HG03571 (cell line): ENCODE data around the gene MPPED1.

Source experiments
- ATAC-seq: cut with Tn5 transposase; IDR thresholded peaks from one replicate; pipeline ENCODE4 v1.9.1; 2021; ENCODE audit not compliant: unreplicated experiment

Gene MPPED1

GRCh38 chr22:43474161-43475101 is 62.6 kb downstream of the MPPED1 start:
- ATAC-seq: no peak

- no peak for ATAC-seq
These were observed 63.8 kb downstream of the MPPED1 start for GRCh38 chr22:43475549-43476076.

- ATAC-seq: no peak
These were observed 64.5 kb downstream of the MPPED1 start for GRCh38 chr22:43476341-43476740.

GRCh38 chr22:43476751-43477725 is 65.2 kb downstream of the MPPED1 start:
- ATAC-seq: no peak

GRCh38 chr22:43477966-43478365 is 66.2 kb downstream of the MPPED1 start:
- no peak for ATAC-seq

- no peak for ATAC-seq
These were observed 66.9 kb downstream of the MPPED1 start for GRCh38 chr22:43478621-43479300.

- no peak for ATAC-seq
These were observed 67.6 kb downstream of the MPPED1 start for GRCh38 chr22:43479301-43479950.

- no peak for ATAC-seq
These were observed 68.1 kb downstream of the MPPED1 start for GRCh38 chr22:43479962-43480361.

- ATAC-seq: no peak
These were observed 69.9 kb downstream of the MPPED1 start for GRCh38 chr22:43481568-43482317.

- no peak for ATAC-seq
These were observed 70.5 kb downstream of the MPPED1 start for GRCh38 chr22:43482318-43482625.

- ATAC-seq: no peak
These were observed 71.5 kb downstream of the MPPED1 start for GRCh38 chr22:43483266-43483665.

GRCh38 chr22:43483669-43484068 is 71.9 kb downstream of the MPPED1 start:
- no peak for ATAC-seq

GRCh38 chr22:43484227-43484626 is 72.4 kb downstream of the MPPED1 start:
- ATAC-seq: no peak

- no peak for ATAC-seq
These were observed 73.8 kb downstream of the MPPED1 start for GRCh38 chr22:43485502-43486089.

GRCh38 chr22:43487311-43488030 is 75.7 kb downstream of the MPPED1 start:
- ATAC-seq: no peak

- no peak for ATAC-seq
These were observed 76.4 kb downstream of the MPPED1 start for GRCh38 chr22:43488031-43488866.

- ATAC-seq: no peak
These were observed 77.1 kb downstream of the MPPED1 start for GRCh38 chr22:43488937-43489336.

- ATAC-seq: no peak
These were observed 78.5 kb downstream of the MPPED1 start for GRCh38 chr22:43490311-43490710.
